Kidney epithelial cell (primary cell): ENCODE results near the gene ETV4. TPM values are rescaled to one million over a fixed set of nuclear protein-coding genes. Genes with fewer than 3 reads are reported as not detected.

ENCODE experiments used
- DNase-seq: peaks from one replicate; pipeline ENCODE4 v3.0.0-alpha.2; 2010; ENCODE audit warnings: low read depth
- H3K27me3 ChIP-seq: 2 replicates; pipeline ENCODE4 v1.6.0; 2011; ENCODE audit warnings: low read length; ENCODE audit not compliant: control insufficient read depth, insufficient read depth
- H3K36me3 ChIP-seq: 2 replicates; pipeline ENCODE4 v1.5.1; 2011; ENCODE audit warnings: low read length; ENCODE audit not compliant: control insufficient read depth, insufficient read depth
- H3K4me3 ChIP-seq: 2 replicates; pipeline ENCODE4 v1.5.1; 2011; ENCODE audit warnings: low read depth, mild to moderate bottlenecking, control low read depth, low read length
- total RNA-seq: library from RNA; depleted of rRNA; stranded (reverse); fragments of >200 nt; gene quantifications from 2 replicates; pipeline ENCODE4 v1.2.3, GENCODE V29; 2015
- TF ChIP-seq, protein P1 (sequence below): IDR thresholded peaks from 2 replicates; pipeline ENCODE4 v1.5.1; 2011; ENCODE audit warnings: mild to moderate bottlenecking, moderate library complexity, low read length, control low read depth, inconsistent platforms; ENCODE audit not compliant: insufficient read depth, poor library complexity, severe bottlenecking

Gene ETV4
- total RNA-seq, 1 donor from 2014 or later, result 42.1 TPM

DNA sequence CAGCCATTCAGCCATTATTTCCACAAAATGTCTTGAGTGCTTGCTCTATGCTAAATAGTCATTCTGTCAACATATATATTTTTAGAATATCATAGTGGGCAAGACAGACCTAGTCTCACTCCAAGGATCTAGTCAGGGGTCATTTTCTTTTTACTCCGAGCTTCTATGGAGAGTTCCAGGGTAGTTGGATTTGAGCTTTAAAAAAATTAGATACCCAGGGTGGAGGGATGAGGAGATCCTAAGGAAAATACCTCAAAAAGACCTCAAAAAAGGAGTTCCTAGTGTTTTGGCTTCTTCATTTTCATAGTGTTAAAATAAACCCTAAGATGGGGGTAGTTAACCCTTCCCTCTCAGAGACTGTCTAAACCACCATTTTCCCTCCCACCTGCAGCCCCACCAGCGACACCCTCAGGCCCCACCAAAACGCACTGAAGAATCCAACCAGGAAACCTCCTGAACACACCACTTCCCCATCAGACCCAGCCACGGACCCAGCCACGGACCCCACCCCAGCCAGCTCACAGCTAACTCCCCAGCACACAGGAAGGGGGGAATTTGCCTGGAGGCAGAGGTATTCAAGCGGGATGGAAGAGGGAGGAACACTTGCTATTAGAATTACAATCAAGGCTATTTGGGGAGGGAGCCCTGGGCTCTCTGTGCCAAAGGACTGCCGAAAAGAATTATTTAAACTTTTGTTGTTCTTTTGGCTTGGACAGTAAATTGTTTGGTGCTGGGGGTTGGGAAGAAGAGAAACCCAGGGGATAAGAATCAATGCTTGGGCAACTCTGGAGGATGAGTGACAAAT, 2.2 kb downstream of the ETV4 start:
- TF ChIP-seq, protein P1, sequence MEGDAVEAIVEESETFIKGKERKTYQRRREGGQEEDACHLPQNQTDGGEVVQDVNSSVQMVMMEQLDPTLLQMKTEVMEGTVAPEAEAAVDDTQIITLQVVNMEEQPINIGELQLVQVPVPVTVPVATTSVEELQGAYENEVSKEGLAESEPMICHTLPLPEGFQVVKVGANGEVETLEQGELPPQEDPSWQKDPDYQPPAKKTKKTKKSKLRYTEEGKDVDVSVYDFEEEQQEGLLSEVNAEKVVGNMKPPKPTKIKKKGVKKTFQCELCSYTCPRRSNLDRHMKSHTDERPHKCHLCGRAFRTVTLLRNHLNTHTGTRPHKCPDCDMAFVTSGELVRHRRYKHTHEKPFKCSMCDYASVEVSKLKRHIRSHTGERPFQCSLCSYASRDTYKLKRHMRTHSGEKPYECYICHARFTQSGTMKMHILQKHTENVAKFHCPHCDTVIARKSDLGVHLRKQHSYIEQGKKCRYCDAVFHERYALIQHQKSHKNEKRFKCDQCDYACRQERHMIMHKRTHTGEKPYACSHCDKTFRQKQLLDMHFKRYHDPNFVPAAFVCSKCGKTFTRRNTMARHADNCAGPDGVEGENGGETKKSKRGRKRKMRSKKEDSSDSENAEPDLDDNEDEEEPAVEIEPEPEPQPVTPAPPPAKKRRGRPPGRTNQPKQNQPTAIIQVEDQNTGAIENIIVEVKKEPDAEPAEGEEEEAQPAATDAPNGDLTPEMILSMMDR, result peak; percentile 7
- Histone ChIP-seq H3K27me3 (no peaks in the 10 kb centered on the region), H3K36me3 (no peaks in the 10 kb centered on the region), H3K4me3 (peak overlapping the region; percentile 14)
- DNase-seq, result no peak

DNA sequence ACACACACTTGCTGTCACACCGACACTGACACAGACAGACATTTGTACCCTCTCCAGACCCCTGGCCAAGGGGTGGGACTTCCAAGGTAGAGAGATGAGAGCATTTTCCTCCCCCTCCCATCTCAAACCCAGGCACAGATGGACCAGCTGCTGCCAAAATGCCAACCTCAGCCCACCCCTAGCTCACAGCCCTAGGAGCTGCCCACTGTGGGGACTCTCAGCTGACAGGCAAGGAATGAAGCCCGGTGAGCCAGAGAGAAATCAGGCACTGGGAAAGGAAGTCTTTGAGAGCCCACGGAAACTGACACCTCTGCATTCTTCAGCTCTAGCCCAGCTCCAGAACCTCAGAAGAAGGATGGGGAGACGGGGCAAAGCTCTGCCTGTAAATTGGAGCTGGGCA, 2.8 kb downstream of the ETV4 start:
- no peak overlapping the region for H3K4me3 ChIP-seq
- DNase-seq, result no peak
- TF ChIP-seq, protein P1, result no peak
- no peaks in the 10 kb centered on the region for H3K36me3 ChIP-seq
- no peaks in the 10 kb centered on the region for H3K27me3 ChIP-seq

DNA sequence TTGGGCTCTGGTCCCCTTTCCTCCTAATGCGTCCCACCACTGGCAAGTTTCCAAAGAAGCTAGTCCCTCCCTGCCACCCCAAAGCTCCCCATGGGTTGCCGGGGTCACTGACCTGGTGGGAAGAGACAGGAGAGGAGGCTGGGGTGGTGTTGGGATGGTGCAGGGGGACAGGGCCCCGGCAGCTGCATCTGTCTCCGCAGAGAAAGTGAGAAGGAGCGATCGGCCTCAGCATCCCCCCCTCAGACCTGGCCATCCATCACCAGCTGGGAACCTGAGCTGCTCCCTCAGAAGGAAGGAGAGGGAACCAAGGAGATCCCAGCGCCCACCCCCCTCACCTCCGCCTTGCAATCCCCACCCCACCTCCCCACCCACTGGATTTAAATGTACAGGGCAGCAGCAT, 3.3 kb downstream of the ETV4 start:
- Histone ChIP-seq H3K36me3 (no peaks in the 10 kb centered on the region), H3K4me3 (no peak overlapping the region), H3K27me3 (no peaks in the 10 kb centered on the region)
- DNase-seq, result no peak
- TF ChIP-seq, protein P1, result no peak

DNA sequence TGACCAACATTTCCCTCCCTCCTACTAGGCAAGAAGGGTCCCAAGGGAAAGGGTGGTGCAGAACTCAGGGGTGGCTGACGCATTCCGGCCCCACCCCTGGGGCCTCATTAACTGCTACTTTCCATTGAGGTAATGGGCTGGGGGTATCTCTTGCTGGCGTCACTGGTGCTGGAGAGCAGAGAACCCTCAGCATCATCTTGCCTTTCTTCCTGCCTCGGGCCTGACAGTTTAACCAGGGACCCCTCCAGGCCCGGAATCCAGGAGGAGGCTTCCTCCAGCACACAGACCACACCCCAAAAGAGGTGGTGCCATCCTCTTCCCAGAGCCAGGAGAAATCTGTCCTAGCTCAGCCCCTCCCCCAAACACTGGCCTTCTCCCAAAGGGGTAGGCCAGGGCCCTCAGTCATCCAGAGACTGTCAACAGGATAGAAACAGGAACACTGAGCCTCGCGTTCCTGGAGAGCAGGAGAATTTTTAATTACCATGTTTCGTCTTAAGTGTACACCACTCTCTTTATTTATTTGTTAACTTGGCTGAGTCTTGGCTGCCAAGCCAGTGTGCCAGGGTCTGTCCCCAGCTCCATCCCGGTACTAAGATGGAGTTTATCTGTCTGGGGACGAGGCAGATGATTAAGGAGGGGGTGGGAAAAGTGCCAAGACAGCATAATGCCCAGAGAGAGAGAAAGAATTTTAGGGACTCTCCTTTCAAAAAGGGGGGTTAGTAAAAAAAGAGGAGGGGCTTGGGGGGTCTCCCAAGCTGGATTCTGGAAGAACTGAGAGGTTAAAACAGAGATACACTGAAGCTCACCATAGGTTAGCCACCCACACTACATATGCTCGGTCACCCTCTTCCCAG, 5.1 kb downstream of the ETV4 start:
- no peaks in the 10 kb centered on the region for H3K36me3 ChIP-seq
- no peaks in the 10 kb centered on the region for H3K27me3 ChIP-seq
- no peak overlapping the region for H3K4me3 ChIP-seq
- TF ChIP-seq, protein P1, result no peak
- DNase-seq, result no peak

DNA sequence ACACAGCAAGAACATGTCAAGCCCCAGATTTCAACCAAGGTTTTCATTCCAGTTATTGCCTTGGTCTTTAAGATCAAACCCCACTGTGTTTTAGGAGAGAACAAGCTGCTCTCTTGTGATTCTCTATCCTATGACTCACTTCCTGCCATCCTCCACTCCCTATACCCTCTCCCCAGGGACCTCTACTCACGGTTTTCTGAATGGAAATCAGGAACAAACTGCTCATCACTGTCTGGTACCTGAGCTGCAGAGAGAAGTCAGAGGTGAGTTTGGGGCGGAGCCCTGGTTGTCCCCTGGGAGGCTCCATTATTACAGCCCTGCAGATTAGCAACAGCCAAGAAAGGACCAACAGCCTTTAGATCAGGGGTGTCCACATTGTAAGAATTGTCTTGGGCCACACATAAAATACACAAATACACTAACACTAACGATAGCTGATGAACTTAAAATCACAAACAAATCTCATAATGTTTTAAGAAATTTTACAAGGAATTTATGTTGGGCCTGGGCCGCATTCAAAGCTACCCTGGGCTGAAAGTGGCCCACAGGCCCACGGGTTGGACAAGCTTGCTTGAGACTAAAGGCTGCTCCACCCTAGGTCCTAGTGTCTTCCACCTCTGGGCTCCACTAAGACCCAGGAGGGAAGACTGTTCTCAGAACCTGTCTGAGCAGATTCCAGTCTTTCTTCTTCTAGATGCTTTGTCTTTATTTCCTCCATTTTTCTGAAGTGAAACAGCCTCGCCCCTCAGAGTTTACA, 9.7 kb downstream of the ETV4 start:
- Histone ChIP-seq H3K36me3 (no peaks in the 10 kb centered on the region), H3K4me3 (no peak overlapping the region), H3K27me3 (no peaks in the 10 kb centered on the region)
- TF ChIP-seq, protein P1, result no peak
- DNase-seq, result no peak
